GM12864 (cell line): ENCODE results near the gene F11R.

ENCODE experiments used
- DNase-seq: peaks from one replicate; pipeline ENCODE4 v3.0.0-alpha.2; 2011; ENCODE audit warnings: low read depth
- H3K4me3 ChIP-seq: 2 replicates; pipeline ENCODE4 v1.5.1; 2011; ENCODE audit warnings: mild to moderate bottlenecking, low read depth, low read length, control low read depth
- TF ChIP-seq, protein P1 (sequence below): IDR thresholded peaks from 2 replicates; pipeline ENCODE4 v1.5.1; 2011; ENCODE audit warnings: low read depth, mild to moderate bottlenecking, moderate library complexity, low read length, control low read depth, inconsistent platforms; ENCODE audit errors: missing control alignments

Gene F11R

DNA sequence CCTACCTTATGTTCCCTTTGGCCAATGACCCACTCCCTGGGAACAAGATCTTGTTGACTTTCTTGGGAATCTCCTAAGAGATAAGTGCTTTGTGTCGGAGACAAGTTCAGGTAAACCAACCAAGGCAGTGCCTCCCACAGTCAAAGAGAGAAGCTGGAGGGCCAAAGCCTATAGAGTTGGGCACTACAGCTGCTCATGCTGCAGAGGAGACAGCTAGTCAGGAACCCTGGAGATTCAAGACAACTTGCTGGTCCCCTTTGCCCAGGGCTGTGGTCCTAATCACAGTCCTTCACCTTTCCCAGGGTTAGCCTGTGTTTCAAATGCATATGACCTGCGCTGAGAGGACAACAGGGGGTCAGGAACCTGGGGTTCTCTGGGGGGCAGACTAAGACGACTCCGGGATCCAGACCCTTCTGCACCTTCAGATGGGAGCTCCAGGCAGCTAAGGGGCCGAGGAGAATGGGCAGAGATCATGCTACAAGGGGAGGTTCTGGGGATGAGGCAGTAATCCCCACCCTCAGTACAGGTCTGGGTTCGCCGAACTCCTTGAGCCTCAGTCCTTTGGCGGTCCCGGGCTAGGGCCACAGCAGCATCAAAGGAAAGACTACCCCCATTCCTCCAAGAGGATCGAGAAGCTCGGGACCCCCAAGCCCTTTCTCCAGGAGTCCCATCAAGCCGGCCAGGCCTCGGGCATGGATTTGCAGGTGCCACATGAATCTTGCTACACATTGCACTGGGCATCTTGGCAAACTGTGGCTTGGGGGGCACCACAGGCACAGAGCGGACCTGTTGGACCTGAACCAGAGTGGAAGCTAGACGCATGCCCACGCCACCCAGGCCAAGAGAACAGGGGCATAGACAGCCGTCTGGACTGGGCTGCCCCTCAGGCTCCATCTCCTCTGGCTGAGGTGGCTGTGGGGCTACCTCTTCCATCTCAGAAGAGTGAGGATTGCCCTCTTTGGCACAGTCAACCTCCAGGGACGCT, 26.8 kb upstream of the F11R start:
- TF ChIP-seq, protein P1, sequence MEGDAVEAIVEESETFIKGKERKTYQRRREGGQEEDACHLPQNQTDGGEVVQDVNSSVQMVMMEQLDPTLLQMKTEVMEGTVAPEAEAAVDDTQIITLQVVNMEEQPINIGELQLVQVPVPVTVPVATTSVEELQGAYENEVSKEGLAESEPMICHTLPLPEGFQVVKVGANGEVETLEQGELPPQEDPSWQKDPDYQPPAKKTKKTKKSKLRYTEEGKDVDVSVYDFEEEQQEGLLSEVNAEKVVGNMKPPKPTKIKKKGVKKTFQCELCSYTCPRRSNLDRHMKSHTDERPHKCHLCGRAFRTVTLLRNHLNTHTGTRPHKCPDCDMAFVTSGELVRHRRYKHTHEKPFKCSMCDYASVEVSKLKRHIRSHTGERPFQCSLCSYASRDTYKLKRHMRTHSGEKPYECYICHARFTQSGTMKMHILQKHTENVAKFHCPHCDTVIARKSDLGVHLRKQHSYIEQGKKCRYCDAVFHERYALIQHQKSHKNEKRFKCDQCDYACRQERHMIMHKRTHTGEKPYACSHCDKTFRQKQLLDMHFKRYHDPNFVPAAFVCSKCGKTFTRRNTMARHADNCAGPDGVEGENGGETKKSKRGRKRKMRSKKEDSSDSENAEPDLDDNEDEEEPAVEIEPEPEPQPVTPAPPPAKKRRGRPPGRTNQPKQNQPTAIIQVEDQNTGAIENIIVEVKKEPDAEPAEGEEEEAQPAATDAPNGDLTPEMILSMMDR = no peak
- DNase-seq = no peak
- H3K4me3 ChIP-seq = no peak overlapping the region

DNA sequence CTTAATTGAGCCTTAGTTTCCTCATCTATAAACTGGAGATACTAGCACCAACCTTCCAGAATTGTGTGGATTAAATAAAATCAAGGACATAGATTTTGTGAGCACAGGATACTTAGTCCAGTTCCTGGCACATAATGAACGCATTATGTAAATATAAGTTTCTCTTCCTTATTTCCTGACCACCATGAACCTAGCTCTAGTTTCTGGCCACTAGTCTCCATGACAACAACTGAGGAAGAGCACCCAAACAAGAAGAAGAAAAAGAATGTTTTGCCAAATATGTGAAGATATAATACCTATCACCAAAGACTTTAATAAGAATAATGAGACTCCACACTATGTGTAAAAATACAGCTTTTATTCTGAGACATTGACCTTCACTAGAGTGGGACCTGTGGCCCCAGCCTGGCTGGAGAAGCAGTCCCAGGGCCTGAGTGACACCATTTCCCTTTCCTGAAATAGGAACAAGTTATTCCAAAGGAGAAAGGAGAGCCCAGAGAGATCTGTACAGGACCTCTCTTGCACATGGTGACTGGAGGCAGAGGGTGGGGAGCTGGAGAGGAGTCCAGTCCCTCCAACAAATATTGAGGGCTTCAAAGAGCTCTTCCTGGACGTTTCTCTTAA, 25.8 kb upstream of the F11R start:
- peak overlapping the region; percentile 70 for H3K4me3 ChIP-seq
- TF ChIP-seq, protein P1 = no peak

DNA sequence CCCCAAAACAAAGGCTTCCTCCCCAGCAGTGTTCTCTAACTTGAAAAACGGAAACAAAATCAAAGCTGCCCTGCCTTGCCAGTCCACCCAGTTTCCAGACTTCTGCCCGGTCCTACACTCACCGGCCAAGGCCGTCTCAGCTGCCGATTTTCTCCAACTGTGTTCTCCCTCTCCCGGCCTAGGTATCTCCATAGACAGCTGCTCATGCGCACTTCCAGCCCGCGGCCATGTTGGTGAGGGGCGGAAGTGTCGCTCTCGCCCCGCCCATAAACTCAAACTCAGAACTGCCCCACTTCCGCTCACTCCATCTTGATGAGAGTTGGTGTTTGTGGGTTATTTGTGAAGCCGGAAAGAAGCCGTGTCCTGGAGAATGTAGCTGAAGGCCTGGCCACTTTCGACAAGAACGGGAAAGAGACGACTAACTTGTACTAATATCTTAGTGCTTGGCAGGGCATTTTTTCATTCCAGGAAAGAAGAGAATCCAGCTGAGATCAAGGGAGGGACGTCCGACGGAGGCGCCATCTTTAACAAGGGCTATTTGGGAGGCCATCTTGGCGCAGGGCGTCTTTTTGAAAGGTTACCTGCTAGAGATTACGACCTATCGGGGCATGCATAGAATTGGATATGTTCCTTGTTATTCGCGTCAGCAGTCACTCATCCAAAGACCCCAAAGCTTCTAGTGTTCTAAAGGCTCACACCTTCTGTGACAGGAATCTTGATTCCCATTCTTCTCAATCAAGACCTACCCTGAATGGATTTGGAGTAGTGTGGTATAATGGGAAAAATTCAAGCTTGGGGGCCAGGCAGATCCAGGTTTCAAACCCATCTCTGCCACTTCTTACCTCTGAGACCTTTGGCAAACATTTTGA, 25.0 kb upstream of the F11R start, which contains the start of gene USF1:
USF1 (minus strand) TSS at position 242 of the 869 bp plus-strand sequence. CDS start 2,702 bp downstream, outside the sequence.
- TF ChIP-seq, protein P1 = no peak
- H3K4me3 ChIP-seq = peak within 1 kb of the TSS; percentile 70
- DNase-seq = peak; percentile 88

More for the DNA sequence above, 25.8 kb upstream of the F11R start:
- peak; percentile 82 for DNase-seq

DNA sequence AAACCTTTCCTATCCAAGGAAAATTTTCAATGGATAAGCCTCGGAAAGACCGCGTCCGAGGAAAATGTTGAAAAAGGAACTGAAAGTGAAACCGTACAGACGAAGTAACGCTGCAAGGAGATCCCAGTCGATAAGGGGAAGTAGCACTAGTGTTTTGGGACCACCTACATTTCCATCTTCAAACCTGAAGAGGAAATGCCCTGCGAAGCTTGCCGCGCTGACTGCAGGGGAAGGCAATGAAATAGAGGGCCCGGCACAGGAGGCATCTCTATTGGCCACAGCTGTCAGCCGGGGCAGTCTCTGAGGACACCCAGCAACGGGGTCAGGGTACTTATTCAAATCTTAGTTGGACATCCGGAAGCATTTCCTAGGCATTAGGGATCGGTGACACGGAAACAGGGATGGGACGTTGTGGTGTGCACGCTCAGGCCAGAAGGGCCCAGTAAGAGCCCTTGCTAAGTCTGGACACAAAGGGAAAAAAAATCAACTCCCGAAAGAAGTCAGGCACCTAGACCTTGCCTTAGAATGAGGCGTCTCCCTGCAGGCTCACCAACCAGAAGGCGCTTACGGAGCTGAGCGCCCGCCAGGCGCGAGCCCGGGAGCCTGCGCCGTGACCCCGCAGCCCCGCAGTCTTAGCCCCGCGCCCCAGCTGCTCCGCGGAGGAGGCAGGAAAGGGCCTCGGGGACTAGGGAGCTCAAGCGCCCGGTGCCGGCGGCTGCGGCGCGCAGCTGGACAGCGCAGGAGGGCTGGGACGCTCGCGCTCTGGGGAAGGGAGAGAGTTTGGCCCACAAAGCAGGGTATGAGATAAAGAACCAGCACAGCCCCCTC, 24.2 kb upstream of the F11R start:
- TF ChIP-seq, protein P1 = no peak
- peak overlapping the region; percentile 70 for H3K4me3 ChIP-seq
- peak; percentile 84 for DNase-seq

DNA sequence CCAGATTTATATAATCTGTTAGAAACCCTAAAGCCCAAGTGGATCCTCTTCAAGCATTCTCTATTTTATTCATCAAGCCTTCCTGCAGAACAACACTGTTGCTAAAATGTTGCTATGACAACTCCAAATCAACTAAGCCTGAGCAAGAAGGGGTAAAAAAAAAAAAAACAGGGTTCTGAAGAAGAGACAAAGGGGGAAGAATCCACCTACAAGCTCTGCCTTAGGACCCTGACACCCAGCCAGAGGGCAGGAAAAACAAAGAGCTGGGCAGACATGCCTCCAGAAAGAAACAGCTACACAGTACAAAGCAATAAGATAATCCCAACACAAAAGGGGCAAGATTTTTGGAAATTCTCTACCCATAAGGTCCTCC, 23.6 kb upstream of the F11R start:
- TF ChIP-seq, protein P1 = no peak
- no peak for DNase-seq
- peak overlapping the region; percentile 70 for H3K4me3 ChIP-seq

DNA sequence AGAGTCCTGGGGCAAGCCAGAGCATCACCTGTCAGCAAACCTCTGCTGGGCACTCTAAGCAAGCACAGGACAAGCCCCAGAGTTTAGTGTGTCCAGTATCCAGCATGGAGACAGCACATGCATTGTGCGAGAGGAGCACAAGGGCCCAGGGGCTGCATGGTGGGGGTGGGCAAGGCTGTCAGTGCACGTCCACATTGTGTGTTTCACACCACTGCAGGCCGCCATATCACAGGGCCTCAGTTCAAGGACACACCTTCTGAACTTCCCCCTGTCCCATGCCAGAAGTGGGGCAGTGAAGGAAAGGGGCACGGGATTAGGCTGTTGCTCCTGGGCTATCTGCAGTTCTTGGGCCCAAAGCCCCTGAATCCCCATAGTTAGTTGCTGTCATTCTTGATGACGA, 18.6 kb upstream of the F11R start:
- DNase-seq = no peak
- H3K4me3 ChIP-seq = no peak overlapping the region; the same call in 1 of the 2 replicates
- TF ChIP-seq, protein P1 = no peak
